ENCODE results near the gene GBA2.
A peak's percentile ranks its signal among the peaks of the same experiment; 100 is the strongest.

The GBA2 gene

DNA sequence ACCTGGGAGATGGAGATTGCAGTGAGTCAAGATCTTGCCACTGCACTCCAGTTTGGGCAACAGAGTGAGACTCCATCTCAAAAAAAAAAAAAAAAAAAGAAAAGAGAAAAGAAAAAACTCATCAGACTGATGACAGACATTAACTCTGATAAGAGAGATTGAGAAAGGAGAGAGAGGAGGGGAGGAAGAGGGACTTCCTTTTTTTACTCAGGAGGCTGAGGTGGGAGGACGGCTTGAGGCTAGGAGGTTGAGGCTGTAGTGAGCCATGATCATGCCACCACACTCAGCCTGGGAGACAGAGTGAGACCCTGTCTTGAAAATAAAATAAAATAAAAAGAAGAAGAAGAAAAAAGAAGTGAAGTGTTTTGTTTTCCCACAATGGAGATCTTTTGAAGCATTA is 14.8 kb upstream of the GBA2 start:
- DNase-seq, result no peak

DNA sequence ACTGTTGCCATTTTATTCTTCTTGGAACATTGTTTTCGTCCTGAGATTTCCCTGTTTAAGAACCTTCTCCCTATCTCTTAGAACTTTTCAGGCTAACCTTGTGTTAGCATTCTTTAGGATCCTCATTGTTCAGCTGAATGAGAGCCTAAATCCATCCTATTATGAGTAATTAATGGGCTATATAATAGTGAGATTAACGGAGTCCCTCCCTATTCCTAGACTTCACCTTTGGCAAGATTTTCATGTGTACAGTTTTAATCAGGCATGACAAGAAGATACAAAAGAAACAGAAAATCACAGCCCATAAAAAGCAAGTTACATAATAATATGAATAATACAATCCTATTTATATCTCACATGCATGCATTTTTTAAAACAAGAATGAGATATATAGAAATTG is 14.2 kb upstream of the GBA2 start:
- no peak for DNase-seq

DNA sequence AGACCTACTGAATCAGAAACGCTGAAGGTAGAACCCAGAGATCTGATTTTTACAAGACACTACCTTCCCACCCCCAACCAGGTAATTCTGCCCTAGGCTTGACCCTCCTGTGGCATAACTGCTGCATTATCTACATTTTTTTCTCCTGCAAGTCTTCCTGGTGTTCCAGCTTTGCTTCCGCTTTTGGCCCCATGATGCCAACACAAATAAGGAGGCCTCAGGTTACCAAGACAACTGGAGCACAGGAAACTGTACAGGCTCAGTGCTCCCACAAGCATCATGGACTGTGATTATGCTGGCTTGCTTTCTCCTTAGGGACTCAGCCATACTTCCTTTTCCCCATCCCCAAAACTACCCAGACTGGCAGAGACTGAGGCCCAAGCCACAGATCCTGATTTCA is 11.6 kb upstream of the GBA2 start:
- no peak for DNase-seq

DNA sequence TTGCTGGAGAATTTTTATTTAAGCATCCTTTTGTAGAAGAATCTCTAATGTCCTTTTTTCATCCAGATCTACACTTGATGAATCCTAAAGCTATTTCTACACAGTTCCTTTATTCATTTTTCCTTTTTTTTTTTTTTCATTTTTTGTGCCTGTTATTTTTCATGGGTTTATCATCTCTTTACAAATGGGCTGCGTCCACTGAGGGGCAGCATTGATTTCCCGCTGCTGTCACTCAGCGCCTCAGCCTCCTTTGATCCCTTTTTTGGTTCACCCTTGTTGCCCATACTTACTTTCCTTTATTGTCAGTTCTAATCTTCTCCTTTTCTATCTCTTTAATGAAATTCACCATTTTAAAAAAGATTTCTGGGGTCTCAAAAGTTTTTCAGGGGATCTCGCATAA is 10.8 kb upstream of the GBA2 start:
- DNase-seq, result no peak

DNA sequence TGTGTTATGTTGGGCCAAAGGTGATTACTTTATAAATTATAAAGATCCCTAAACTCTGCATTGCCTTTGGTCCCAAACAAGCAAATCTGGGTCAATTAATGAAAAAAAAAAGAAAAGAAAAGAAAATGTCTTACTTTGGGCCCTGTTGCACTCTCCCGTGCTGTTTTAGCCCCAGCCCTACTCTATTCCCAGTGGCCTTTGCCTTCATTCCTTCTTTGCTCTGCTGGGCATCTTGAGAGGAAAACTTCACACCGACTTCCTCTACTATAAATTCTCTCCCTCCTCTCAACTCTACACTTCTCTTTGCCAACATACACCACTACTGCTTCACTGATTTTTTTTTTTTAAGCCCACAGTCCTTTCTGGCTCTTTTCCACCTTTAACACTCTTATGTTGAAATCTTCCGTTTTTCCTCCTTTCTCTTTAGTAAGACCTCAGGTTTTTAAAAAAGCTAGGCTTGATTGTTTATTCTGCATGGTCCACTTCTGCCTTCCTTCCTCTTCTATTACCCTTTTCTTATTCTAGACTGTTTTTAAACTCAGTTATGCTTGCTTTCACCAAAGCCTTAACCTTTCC is 9.5 kb upstream of the GBA2 start:
- no peak for DNase-seq

DNA sequence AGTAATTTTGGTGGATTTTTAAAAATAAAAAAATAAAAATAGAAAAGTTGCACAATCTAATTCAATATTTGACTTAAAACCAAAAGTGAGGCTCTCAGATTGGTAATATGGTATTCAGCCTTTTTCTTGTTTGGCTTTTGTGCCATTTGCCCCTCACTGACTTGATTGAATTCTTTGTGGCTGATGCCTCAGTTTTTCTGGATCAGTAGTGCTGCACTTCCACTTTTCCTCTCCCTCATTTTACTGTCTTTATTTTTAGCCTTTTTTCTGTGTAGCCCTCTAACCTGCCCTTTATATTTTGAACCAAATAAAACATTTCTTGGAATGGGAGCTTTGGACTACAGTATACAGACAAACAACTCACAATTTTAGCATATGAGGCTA is 8.9 kb upstream of the GBA2 start:
- DNase-seq, result no peak

DNA sequence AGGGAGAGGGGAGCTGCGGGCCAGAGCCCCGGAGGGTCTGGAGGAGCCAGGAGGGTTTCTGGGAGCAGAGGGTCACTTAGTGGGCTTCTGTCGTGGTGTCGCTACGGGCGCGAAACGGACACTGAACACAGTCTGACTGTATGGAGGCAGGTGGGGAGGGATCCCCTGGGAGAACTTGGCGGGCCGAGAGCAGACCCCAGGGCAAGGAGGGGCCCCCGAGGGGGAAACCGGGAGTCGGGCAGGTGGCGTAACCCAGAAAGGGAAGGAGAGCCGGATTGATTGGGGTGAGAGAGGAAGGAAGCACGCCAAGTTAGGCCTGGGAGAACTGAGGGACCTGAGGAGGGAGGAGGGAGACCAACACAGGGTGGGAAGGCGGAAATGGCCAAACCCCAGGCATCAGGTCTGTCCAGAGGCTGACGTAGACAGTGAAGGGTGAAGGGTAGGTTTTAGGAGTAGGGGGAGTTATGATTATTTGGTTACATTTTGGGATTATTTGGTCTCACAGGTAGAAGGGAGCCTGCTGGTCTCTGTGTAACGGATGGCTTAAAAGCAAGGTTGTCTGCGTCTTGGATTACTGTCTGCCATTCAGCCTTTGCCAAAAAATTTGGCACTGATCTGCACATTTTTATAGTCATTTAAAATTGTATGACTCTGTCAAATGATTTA is 8.3 kb upstream of the GBA2 start:
- peak; percentile 60 for DNase-seq

DNA sequence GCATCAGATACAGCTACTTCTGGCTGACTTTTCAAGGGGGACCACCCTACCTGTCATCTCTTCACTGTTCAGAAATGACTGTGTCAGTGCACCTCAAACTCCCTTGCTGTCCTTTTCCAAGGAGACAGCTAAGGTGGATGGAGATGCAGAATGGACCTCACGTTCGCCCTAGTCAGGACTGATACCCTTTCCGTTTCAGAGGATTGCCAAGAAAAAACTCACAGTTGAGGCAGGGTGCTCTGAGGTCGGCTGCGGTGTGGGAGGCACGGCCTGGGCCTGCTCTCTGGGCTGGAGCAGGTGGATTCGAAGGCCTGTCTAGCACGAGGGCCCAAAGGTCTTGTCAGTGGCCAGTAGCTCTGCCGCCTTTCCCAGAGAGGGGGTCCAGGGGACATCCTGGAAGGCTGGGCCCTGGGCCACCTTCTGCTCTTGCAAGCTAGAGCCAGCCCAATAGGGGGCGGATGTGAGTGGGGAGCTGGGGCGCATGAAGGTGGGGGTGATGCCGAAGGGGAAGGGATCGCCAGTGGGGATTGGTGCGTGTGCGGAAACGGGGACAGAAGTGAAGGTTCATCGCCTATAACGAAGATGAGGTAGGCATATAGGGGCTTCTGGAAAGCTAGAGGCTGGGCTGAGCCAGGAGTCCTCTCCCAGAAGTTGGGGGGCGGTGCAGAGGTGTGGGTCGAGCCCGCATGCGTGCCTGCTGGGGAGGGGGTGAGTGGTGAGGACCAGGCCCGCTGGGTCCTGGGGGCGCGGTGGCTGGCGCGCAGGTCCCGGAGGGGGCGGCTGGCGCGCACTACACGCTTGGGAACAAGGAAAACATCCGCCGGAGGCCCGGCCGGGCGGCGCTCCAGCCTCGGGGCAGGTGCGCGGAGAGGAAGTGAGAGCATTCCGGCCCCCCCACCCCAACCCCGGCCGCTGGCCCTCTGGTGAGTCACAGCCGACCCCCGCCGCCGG is 7.5 kb upstream of the GBA2 start:
- peak; percentile 56 for DNase-seq

DNA sequence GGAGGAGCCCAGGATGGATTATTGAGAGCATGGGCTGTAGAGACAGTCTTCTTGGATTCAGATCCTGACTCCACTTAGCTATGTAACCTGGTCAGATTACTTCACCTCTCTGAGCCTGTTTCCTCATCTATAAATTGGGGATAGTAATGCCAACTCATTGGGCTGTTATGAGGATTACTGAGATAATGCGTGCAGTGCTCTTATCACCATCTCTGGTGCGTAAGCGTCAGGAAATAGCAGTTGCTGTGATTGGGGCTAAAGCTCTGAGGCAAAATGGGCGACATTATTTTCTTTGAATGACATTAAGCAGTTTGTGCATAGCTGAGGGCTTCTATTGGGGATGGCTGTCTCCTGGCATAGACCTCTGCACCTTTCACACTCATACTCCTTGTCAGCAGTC is 6.0 kb upstream of the GBA2 start:
- no peak for DNase-seq

DNA sequence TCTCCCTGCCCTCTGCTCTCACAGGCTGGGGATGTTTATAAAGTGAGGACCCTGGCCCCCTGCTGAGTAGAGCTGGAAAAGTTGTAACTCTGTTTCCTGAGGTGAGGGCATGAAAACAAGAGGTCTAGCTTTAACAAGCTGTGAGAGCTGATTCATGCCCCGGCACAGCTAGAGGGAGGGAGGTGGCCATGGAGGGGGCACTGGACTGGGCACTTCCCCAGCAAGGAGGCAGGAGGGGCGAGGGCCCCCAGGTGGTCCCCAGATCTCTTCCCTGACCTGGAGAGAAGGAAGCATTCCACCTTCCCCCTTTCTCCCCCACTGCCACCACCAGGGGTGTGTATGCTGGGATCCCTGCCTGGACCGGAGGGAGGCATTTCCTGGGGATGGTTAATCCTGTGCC is 5.2 kb upstream of the GBA2 start, which contains the start of gene MSMP:
MSMP (minus strand) TSS at position 13 of the 400 bp plus-strand sequence. CDS start 147 bp downstream, outside the sequence.
- no peak for DNase-seq

DNA sequence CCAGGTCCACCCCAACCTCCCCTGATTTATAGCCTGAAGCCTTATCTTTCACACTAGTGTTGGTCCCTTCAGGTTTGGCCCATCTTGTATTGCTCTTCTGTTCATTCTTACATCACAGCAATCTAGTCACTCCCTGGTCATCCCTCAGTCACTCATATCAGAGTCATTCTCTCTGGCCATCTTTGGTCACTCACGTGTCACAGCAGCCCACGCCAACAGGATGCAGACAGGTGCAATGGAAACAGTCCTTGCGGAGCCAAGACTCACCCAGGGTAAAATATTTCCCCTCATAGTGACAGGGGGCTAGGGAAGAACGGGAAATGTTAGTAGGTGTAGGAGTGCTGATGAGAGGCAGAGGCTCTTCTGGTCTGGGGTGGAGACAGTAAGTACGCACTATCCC is 4.4 kb upstream of the GBA2 start:
- DNase-seq, result no peak

DNA sequence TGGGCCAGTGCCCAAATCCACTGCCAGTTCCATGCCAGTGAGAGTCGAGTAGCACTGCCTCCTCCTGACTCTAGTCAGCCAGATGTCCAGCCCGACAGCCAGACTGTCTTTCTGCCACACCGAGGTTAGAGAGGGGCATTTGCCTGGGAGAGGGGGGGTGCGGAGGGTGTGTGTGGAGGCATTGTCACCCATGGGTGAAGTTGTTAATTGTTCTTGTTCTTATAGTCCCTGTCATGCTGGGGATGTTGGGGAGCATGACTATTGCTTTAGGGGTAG is 1.2 kb upstream of the GBA2 start:
- no peak for DNase-seq

DNA sequence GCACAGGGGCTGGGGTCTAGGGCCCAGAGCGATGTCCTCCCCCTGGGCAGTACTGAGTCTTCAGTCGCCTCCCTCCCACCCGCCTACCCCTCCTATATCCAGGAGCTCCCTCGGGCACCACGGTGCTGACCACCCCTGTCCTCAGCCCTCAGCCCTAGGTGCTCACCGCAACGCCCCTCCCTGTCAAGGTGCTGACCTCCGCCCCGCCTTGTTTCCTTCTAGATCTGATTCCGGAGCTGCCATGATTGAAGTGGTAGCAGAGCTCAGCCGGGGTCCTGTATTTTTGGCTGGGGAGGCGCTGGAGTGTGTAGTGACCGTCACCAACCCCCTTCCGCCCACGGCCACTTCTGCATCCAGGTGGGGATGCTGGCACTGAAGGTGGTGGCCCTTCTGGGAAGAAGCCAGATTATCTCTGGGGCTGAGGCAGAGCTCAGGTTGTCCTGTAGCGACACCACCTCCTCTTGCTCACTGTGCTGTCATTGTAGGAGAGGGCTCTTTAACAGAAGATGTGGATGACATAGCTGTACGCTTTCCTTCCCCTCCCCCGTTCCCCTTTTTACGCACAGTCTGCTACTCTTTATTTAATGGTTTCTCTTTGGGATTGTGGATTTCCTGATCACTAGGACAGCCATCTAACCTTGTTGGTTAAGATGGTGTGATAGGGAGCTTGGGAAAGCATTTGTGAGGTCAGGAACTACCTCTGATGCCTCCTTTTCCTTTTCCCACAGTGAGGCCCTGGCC is 657 bp upstream of the GBA2 start:
- DNase-seq, result no peak

DNA sequence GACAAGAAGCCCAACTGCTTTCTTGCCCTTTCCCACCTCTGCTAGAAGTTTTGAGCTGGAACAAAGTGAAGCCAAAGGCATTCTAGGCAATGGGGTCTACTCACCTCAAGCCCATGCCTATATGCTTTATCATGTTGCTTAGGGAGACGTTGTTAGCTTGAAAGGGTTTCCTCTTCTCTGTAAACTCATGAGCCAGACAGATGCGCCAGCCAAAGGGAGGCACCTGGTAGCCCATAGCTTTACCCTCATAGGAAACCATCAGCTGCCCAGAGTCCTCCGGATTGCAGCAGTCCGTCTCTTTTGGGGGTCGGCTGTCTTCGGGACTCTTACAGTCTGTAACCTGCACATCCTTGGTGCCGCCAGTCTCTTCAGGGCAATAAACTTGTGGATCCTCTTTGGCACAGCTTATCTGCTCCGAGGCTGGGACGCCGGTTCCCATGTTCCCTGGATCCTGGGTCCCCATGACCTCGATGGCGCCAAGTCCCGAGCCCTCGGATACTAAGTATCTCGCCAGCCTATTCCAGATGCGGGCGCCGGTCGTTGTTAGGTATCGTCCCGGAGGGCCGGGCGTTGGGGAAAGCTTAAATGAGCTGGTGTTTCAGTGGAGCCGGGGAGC is 678 bp downstream of the GBA2 start:
- no peak for DNase-seq

DNA sequence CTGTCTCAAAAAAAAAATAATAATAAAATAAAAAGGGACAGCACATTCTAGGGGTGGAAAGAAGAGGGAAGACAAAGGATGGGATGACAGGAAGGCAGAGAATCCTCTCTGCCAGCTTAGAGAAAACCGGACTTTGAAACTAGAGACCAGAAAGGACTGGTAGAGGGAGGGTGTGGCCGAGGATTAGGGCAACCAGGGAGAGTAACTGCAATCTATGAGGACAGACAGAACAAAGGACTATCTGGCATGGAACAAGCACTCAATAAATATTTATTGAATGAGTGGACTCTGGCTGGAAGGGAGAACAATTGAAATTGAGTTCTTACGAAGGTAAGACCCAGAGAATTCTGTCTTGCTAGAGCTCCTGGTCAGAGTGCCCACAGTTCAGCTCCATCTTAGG is 2.4 kb downstream of the GBA2 start:
- no peak for DNase-seq

DNA sequence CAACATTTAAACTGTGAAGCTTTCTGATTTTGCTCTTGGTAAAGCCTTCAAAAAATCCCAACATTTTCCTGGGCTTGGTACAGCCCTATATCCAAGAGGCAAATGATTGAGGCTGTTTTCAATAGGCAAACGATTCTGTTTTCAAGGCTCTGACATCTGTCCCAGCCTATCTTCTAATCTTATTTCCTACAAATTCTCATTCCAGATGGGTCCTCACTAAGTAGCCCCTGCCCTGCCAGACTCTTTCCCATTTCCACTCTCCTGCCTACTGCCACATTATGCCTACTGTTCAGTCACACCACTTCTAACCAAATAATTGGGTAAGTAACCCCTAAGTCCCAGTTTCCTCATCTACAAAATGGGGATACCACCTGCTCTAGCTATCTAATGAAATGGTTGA is 3.5 kb downstream of the GBA2 start:
- DNase-seq, result no peak

DNA sequence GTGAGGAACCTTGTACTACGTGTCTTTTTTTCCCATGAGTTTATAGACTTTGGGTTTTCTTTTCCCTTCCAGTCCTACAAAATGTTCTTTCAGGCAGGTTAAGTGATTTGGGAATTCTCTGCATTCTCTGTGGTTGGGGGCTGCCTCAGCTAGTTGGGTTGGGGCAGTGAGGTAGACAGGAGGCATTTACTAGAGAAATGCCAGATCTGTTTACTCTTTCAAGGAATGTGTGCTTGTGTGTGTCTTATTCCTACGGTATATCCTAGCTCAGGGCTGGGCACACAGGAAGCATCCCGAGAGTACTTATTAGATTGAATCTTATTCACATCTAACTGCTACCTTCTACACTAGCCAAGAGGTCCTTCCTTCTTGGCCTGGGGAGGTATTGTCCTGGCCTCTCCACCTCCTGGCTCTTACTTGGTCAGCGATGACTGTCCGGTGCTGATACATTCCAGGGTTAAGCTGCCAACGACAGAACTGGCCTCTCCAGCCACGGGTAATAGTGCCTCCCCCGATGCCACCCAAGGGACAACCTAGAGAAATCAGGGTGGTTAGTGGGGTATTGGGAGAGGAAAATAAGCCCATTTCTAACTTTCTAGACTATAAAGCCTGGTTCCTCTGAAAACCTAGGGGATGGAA is 5.0 kb downstream of the GBA2 start:
- no peak for DNase-seq

DNA sequence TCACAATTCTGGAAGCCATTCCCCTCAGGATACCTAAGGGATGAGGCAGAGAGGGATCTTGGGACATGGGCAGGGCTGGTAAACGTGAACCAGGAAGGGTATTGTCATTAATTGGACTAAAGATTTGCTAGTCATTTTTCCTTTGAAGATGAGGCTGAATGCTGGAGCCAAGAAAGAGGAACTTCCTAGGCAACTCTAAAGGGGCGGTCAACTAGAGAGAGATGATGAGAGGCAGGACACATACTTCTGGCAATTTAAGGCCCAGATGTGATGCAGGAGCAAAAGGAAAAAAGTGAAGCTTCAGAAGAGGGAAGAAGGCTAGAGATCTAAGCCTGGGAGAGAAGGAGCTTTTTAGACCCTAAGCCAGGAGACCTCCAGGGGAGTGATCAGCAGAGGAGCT is 5.6 kb downstream of the GBA2 start:
- DNase-seq, result no peak

DNA sequence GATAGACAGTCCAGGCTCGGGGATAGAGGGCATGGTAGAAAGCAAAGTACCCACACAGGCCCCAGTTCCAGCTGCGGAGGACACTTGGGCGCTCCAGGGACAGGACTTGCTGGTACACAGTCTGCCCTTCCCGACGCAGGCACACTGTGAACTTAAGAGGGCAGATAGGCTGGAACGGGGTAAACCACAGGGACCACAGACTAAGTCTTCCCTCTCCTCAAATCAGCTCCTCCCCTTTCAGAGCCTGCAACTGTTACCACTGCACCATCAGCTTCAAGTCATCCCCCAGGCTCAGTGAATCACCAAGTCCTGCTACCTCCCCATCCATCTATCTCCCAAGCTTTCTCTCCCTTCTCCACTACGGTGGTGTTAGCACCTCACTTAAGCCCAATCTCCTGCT is 7.3 kb downstream of the GBA2 start:
- DNase-seq, result no peak

DNA sequence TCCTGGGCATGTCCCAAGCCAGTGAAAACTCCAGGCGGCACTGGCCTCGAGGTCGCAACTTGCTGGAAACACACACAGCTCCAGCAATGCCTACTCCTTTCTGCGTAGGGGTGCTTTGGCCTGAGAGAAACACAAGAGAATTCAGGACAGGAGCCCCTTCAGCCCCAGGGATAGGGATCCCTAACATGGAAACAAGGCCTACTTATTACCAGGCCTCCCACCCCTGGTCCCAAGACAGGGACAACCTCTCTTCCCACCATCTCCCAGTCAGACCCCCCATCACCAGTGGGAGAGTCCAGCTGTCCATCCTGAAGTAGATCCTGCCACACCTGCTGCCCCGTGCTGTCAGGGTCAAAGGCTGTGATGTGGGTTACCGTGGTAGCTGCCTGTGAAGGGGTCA is 8.8 kb downstream of the GBA2 start:
- DNase-seq, result no peak

DNA sequence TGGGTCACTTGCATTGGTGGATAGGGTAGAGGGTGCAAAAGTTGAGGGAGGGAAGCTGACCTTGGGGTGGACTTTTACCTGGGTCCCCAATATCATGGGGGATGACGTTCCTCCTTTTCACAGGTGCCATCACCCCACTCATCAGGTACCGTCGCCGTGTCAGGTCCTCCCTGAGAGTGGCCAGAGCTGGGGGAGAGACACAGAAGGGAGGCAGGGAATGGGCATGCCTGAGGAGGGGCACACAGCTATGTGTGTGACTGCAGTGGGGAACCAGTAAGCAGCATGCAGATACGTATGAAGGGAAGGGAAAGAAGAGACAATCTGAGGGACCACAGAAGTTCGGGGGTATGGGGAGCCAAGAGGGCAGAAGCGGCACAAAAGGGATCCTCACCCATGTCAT is 10.1 kb downstream of the GBA2 start:
- DNase-seq, result no peak

DNA sequence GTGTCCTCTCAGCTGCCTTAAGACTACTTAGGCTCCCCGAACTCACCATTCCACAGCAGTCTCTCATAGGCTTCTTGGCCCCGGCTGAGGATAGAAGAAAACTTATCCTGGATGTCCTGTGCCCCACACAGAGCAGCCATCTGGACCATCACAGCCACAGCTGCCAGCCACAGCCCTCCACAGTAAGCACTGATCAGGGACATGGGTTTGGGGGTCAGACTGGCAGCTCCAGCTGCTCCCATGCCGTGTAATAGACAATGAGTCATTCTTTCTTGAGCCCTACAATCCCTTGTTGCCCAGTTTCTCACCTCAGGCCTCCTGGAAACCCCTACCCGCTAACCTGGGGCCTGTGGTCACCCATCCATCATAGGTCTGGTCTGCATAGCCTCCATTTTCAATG is 10.8 kb downstream of the GBA2 start:
- DNase-seq, result no peak

DNA sequence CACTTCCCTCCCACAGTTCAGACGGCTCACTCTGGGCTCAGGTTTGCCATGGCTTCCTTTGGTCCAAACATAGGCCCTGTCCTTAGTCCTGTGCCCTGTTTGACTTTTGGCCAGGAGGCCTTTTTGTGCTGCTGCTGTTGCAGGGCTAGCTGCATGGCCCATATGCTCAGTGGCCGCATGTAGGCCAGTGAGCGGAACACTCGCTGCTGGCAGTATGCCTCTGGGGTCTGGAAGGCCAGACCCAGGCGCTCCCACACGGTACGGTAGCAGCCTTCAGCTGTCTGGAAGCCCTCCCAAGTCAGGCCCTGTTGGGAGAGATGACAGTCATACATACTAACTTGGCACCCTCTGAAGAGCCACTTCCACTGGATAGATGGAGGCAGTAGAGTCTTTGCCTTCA is 11.9 kb downstream of the GBA2 start:
- no peak for DNase-seq

All from DMS79 (cell line).